ENCODE results near the gene MAGEA11.
"Not testable (repeated sequence)": the region's sequence is repeated elsewhere in the genome, so short reads cannot be mapped to it uniquely, and the experiment has no call there.

MAGEA11 gene

GRCh38 chrX:149758068-149758714 is 46.3 kb downstream of the MAGEA11 start:
- no peak overlapping the region for H3K4me3 ChIP-seq (replicated peaks; ENCODE audit: low read depth, low read length)
- no peak for TF ChIP-seq CTCF (IDR thresholded peaks at IDR 0.05; ENCODE audit: low read depth, low read length, missing control alignments)
- DNase-seq (ENCODE audit: extremely low read depth, low read depth): no peak

GRCh38 chrX:149758715-149759078 is 46.8 kb downstream of the MAGEA11 start:
- not testable (repeated sequence) for DNase-seq (ENCODE audit: extremely low read depth, low read depth); H3K4me3 ChIP-seq (replicated peaks; ENCODE audit: low read depth, low read length)

GRCh38 chrX:149759824-149760223 is 48.0 kb downstream of the MAGEA11 start:
- DNase-seq (ENCODE audit: extremely low read depth, low read depth): no peak
- TF ChIP-seq CTCF (IDR thresholded peaks at IDR 0.05; ENCODE audit: low read depth, low read length, missing control alignments): no peak
- no peak overlapping the region for H3K4me3 ChIP-seq (replicated peaks; ENCODE audit: low read depth, low read length)

- no peak for DNase-seq (ENCODE audit: extremely low read depth, low read depth)
- no peak for TF ChIP-seq CTCF (IDR thresholded peaks at IDR 0.05; ENCODE audit: low read depth, low read length, missing control alignments)
- no peak overlapping the region for H3K4me3 ChIP-seq (replicated peaks; ENCODE audit: low read depth, low read length)
Observed at GRCh38 chrX:149760965-149761364, 49.1 kb downstream of the MAGEA11 start.

- not testable (repeated sequence) for DNase-seq (ENCODE audit: extremely low read depth, low read depth); H3K4me3 ChIP-seq (replicated peaks; ENCODE audit: low read depth, low read length)
Observed at GRCh38 chrX:149761858-149762674, 50.2 kb downstream of the MAGEA11 start.

- no peak for DNase-seq (ENCODE audit: extremely low read depth, low read depth)
- no peak overlapping the region for H3K4me3 ChIP-seq (replicated peaks; ENCODE audit: low read depth, low read length)
- no peak for TF ChIP-seq CTCF (IDR thresholded peaks at IDR 0.05; ENCODE audit: low read depth, low read length, missing control alignments)
Observed at GRCh38 chrX:149762696-149763614, 51.1 kb downstream of the MAGEA11 start.

Measured in HFF-Myc (cell line).